ENCODE measurements around the gene MFAP5. TPM values are rescaled to one million over a fixed set of nuclear protein-coding genes. Genes with fewer than 3 reads are reported as not detected.
"Not testable (repeated sequence)": the region's sequence is repeated elsewhere in the genome, so short reads cannot be mapped to it uniquely, and the experiment has no call there.

MFAP5 gene
- polyA plus RNA-seq, 3 donors from 2014 or later: not detected

DNA sequence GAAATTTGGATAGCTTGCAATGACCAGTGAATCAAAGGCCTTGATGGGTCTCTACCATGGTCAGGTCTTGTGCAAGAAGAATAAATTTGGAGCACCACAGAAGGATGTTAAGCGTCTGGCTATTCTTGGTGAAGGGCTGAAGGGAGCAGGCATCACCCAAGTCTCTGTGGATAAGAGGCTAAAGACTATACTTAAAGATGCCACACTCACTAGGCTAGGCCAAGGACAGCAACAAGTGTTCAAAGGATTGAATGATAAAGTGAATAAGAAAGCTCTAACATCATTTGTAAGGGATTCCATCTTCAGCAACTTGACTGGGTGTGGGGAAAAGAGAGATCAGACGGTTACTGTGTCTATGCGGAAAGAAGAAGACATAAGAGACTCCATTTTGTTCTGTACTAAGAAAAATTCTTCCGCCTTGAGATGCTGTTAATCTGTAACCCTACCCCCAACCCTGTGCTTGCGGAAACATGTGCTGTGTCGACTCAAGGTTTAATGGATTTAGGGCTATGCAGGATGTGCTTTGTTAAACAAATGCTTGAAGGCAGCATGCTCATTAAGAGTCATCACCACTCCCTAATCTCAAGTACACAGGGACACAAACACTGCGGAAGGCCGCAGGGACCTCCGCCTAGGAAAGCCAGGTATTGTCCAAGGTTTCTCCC lies 27.2 kb downstream of the MFAP5 start:
- H3K9me3 Mint-ChIP-seq; H3K36me3 Mint-ChIP-seq; H3K27me3 Mint-ChIP-seq (ENCODE audit: low read depth in 3 of 3); H3K27ac Mint-ChIP-seq; H3K4me3 Mint-ChIP-seq; H3K4me1 Mint-ChIP-seq; DNase-seq: not testable (repeated sequence)

DNA sequence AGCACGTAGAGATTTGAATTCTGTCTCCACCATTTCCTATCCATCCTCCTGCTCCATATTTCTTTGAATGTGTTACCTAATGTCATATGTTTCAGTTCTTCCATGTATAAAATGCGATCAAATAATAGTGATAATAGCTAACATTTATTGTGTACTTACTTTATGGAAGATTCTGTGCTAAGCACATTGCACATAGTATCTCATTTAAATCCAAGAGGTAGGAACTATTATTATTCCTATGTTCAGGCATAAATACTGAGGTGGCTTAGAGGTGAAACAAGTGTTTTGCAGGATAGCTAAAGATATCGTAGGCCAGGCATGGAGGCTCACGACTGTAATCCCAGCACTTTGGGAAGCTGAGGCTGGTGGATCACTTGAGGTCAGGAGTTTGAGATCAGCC lies 32.5 kb downstream of the MFAP5 start:
- H3K27me3 Mint-ChIP-seq (ENCODE audit: low read depth in 3 of 3): peaks cover 0 to 4% (median 4%) of the 10 kb centered on the region in 3 donors
- no peak for DNase-seq
- no peak overlapping the region for H3K27ac Mint-ChIP-seq
- no peaks in the 10 kb centered on the region for H3K9me3 Mint-ChIP-seq
- H3K4me3 Mint-ChIP-seq: no peak overlapping the region
- H3K4me1 Mint-ChIP-seq: no peaks in the 10 kb centered on the region
- no peaks in the 10 kb centered on the region for H3K36me3 Mint-ChIP-seq

- Mint-ChIP-seq H3K4me3 (no peak overlapping the region), H3K9me3 (no peaks in the 10 kb centered on the region), H3K27me3 (ENCODE audit: low read depth in 3 of 3) (peaks cover 0 to 4% (median 4%) of the 10 kb centered on the region in 3 donors), H3K27ac (no peak overlapping the region), H3K36me3 (no peaks in the 10 kb centered on the region), H3K4me1 (no peaks in the 10 kb centered on the region)
- no peak for DNase-seq
Measured at GRCh38 chr12:8629486-8630033, 33.1 kb downstream of the MFAP5 start.

DNA sequence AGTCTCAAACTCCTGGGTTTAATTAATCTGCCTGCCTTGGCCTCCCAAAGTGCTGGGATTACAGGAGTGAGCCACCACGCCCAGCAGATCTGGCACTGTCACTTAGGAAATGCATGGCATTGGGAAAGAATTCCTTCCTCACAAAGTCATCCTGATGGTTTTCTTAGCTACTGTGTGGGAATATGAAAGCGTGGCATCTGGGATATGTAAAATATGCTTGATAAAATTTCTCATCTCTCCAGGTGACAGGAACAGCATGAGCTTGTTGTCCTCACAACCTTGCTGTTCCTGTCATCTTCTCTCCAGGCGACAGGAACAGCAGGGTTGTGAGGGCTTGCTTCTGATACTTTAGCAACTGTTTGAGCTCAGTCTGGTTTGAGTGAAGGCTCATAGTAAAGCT lies 33.9 kb downstream of the MFAP5 start:
- H3K36me3 Mint-ChIP-seq: no peaks in the 10 kb centered on the region
- no peaks in the 10 kb centered on the region for H3K4me1 Mint-ChIP-seq
- H3K27me3 Mint-ChIP-seq (ENCODE audit: low read depth in 3 of 3): peaks cover 0 to 4% (median 4%) of the 10 kb centered on the region in 3 donors
- H3K4me3 Mint-ChIP-seq: no peak overlapping the region
- no peak overlapping the region for H3K27ac Mint-ChIP-seq
- no peak for DNase-seq
- H3K9me3 Mint-ChIP-seq: no peaks in the 10 kb centered on the region

- DNase-seq; H3K36me3 Mint-ChIP-seq; H3K4me3 Mint-ChIP-seq; H3K27ac Mint-ChIP-seq; H3K4me1 Mint-ChIP-seq; H3K9me3 Mint-ChIP-seq; H3K27me3 Mint-ChIP-seq (ENCODE audit: low read depth in 3 of 3): not testable (repeated sequence)
Measured at GRCh38 chr12:8624750-8625149, 37.9 kb downstream of the MFAP5 start.

DNA sequence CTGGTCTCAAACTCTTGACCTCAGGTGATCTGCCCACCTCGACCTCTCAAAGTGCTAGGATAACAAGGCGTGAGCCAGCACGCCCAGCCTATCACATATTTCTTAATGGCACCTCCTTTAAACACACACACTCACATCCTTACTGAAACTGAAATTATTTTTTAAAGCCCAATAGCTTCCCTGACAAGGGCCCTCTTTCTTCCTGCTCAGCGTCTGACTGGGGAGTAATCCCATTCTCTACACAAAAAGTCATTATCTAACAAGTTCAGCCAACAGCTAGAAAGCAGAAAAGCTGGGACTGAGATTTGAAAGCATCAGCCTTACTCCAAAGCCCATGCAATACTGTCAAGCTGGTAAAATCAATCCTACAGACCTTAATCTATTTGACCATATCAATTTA lies 40.0 kb downstream of the MFAP5 start:
- Mint-ChIP-seq H3K27ac (no peak overlapping the region), H3K4me3 (no peak overlapping the region), H3K27me3 (ENCODE audit: low read depth in 3 of 3) (peaks cover 2 to 5% (median 4%) of the 10 kb centered on the region in 3 donors), H3K4me1 (no peaks in the 10 kb centered on the region), H3K9me3 (peaks cover 0 to 1% (median 0%) of the 10 kb centered on the region in 6 donors), H3K36me3 (peaks cover 0 to 4% (median 0%) of the 10 kb centered on the region in 3 donors)
- DNase-seq: no peak

DNA sequence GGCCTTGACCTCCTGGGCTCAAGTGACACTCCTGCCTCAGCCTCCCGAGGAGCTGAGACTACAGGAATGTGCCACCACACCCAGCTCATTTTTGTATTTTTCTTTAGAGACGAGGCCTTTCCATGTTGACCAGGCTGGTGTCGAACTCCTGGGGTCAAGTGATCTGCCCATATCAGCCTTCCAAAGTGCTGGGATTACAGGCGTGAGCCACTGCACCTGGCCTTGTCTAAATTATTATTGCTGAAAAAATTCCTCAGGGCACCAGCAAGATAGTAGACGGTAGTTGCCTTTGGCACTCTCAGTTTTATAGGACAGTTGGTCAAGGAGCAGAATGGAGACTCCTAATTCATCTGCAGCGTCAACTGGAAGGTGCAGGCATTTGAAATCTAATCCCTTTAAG lies 47.4 kb downstream of the MFAP5 start:
- Mint-ChIP-seq H3K9me3 (no peaks in the 10 kb centered on the region), H3K36me3 (no peaks in the 10 kb centered on the region), H3K27ac (no peak overlapping the region), H3K4me3 (no peak overlapping the region), H3K27me3 (ENCODE audit: low read depth in 3 of 3) (peaks cover under 1 to 16% (median 9%) of the 10 kb centered on the region in 3 donors), H3K4me1 (no peaks in the 10 kb centered on the region)
- DNase-seq: no peak

DNA sequence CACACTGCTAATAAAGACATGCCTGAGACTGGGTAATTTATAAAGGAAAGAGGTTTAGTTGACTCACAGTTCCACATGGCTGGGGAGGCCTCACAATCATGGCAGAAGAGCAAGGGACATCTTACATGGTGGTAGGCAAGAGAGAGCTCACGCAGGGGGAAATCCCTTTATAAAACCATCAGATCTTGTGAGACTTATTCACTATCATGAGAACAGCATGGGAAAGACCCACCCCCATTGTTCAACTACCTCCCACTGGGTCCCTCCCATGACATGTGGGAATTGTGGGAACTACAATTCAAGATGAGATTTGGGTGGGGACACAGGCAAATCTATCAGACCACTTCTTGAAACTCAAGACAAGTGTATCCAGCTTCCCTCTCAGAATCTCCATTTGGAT lies 48.7 kb downstream of the MFAP5 start:
- H3K4me1 Mint-ChIP-seq, H3K36me3 Mint-ChIP-seq, DNase-seq, H3K4me3 Mint-ChIP-seq, H3K9me3 Mint-ChIP-seq, H3K27ac Mint-ChIP-seq: not testable (repeated sequence)
- H3K27me3 Mint-ChIP-seq (ENCODE audit: low read depth in 3 of 3): peaks cover 0 to 11% (median 9%) of the 10 kb centered on the region in 3 donors

DNA sequence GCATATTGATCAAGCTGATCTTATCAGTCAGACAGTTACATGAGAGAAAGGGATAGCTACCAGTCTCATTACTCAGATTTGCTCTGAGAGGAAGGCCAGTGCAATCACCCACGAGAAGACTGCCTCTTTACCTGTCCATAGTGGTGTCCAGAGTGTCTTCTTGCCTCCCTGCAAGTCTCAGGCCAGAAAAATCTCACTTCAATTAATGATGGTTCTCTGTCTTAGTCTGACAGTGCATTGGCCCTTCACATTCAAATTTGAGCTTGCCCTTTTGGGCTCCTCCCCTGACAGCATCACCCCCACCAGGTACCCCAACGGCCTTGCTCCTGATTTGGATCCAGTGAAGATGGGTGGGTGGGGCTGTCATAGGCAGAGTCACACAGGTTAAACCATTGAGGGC lies 50.0 kb downstream of the MFAP5 start, which contains the start of gene AICDA:
Gene AICDA, minus strand, starts transcription at position 231 of the 400 bp plus-strand sequence. Its CDS starts 92 bp downstream, at position 139.
- Mint-ChIP-seq H3K4me1 (peaks cover 0 to 7% of the 10 kb centered on the region in 2 donors), H3K27me3 (ENCODE audit: low read depth in 3 of 3) (peaks cover 0 to 11% (median 4%) of the 10 kb centered on the region in 3 donors), H3K27ac (no peak within 1 kb of the TSS), H3K9me3 (no peaks in the 10 kb centered on the region), H3K36me3 (no peaks in the 10 kb centered on the region), H3K4me3 (no peak within 1 kb of the TSS)
- DNase-seq: no peak

DNA sequence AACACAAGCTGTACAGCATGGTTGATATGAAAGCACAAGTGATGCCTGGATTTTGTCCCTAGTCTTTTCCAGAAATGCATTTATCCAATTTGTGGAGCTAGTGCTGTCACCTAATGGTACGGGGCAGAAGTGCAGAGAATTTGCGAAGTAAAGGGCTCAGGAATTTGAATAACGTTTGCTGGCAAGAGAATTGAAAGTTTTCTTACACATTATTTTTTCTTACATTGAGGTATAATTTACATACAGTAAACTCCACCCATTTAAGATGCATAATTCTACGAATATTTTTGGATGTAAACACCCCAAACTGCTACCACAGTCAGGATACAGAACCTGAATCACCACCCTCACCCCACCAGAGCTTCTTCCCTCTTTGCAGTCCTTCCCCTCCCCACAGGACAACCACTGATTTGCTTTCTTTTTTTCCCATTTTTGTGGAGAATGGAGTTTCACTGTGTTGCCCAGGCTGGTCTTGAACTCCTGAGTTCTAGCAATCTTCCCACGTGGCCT lies 53.5 kb downstream of the MFAP5 start:
- H3K27me3 Mint-ChIP-seq (ENCODE audit: low read depth in 3 of 3): peaks cover 3 to 7% (median 5%) of the 10 kb centered on the region in 3 donors
- H3K36me3 Mint-ChIP-seq: no peaks in the 10 kb centered on the region
- no peak for DNase-seq
- no peaks in the 10 kb centered on the region for H3K9me3 Mint-ChIP-seq
- peaks cover 0 to 7% of the 10 kb centered on the region in 2 donors for H3K4me1 Mint-ChIP-seq
- H3K27ac Mint-ChIP-seq: no peak overlapping the region
- peak overlapping the region in 2 of 5 donors; percentile 50 to 56 for H3K4me3 Mint-ChIP-seq

GRCh38 chr12:8606890-8607289 lies 55.7 kb downstream of the MFAP5 start:
- DNase-seq: no peak
- Mint-ChIP-seq H3K36me3 (no peaks in the 10 kb centered on the region), H3K4me1 (peaks cover 0 to 7% of the 10 kb centered on the region in 2 donors), H3K4me3 (no peak overlapping the region), H3K9me3 (no peaks in the 10 kb centered on the region), H3K27me3 (ENCODE audit: low read depth in 3 of 3) (peaks cover 3 to 9% (median 7%) of the 10 kb centered on the region in 3 donors), H3K27ac (no peak overlapping the region)

DNA sequence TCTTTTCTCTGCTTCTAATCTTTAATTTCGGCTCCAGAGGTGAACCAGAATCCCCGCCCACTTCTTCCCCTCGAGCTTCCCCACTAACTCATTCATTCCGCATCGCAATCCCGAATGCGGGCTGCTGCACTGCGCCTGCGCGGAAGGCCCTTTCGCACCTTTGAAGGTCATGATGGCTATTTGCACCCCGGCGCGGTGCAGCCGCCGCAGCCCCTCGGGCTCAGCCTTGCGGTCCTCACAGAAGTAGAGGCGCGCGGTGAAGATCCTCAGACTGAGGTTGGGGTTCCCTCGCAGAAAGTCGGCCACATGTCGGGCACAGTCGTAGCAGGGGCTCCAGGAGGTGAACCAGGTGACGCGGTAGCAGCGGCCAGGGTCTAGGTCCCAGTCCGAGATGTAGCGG lies 57.6 kb downstream of the MFAP5 start:
- peaks cover 0 to 7% of the 10 kb centered on the region in 2 donors for H3K4me1 Mint-ChIP-seq
- no peak for DNase-seq
- no peak overlapping the region for H3K4me3 Mint-ChIP-seq
- H3K27ac Mint-ChIP-seq: no peak overlapping the region
- no peaks in the 10 kb centered on the region for H3K9me3 Mint-ChIP-seq
- no peaks in the 10 kb centered on the region for H3K36me3 Mint-ChIP-seq
- H3K27me3 Mint-ChIP-seq (ENCODE audit: low read depth in 3 of 3): peaks cover 0 to 15% (median 7%) of the 10 kb centered on the region in 3 donors

GRCh38 chr12:8603856-8604255 lies 58.8 kb downstream of the MFAP5 start:
- H3K4me1 Mint-ChIP-seq: no peaks in the 10 kb centered on the region
- H3K9me3 Mint-ChIP-seq: no peaks in the 10 kb centered on the region

GRCh38 chr12:8603286-8603685 lies 59.3 kb downstream of the MFAP5 start:
- Mint-ChIP-seq H3K4me1 (no peaks in the 10 kb centered on the region), H3K9me3 (no peaks in the 10 kb centered on the region), H3K36me3 (no peaks in the 10 kb centered on the region), H3K27me3 (ENCODE audit: low read depth in 3 of 3) (peaks cover 0 to 17% (median 7%) of the 10 kb centered on the region in 3 donors), H3K27ac (no peak overlapping the region), H3K4me3 (no peak overlapping the region)
- DNase-seq: no peak

More at GRCh38 chr12:8603856-8604255, 58.8 kb downstream of the MFAP5 start:
- Mint-ChIP-seq H3K27ac (no peak overlapping the region), H3K27me3 (ENCODE audit: low read depth in 3 of 3) (peaks cover 0 to 16% (median 7%) of the 10 kb centered on the region in 3 donors), H3K4me3 (no peak overlapping the region), H3K36me3 (no peaks in the 10 kb centered on the region)
- DNase-seq: no peak

Data from immature natural killer cell (primary cell).